Measurements from ENCODE around the gene SPATA3.
"Not testable (repeated sequence)": the region's sequence is repeated elsewhere in the genome, so short reads cannot be mapped to it uniquely, and the experiment has no call there.

SPATA3 gene

DNA sequence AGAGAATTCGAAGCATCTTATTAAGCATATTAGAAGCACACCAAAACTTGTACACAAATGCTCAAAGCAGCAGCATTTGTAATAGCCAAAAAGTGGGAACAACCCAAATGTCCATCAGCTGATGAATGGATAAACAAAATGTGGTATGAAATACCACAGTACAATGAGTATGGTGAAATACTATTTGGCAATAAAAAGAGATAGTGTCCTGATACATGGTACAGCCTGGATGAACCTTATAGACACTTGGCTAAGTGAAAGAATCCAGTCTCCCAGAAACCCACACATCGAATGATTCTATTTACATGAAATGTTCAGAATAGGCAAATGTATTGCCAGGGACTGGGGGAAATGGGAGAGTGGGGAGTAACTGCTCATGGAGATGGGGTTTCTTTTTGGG, 3.0 kb downstream of the SPATA3 start:
- DNase-seq (ENCODE audit: low spot score): no peak

- no peak for DNase-seq (ENCODE audit: low spot score)
These were observed 3.6 kb downstream of the SPATA3 start for GRCh38 chr2:230999477-230999876.

DNA sequence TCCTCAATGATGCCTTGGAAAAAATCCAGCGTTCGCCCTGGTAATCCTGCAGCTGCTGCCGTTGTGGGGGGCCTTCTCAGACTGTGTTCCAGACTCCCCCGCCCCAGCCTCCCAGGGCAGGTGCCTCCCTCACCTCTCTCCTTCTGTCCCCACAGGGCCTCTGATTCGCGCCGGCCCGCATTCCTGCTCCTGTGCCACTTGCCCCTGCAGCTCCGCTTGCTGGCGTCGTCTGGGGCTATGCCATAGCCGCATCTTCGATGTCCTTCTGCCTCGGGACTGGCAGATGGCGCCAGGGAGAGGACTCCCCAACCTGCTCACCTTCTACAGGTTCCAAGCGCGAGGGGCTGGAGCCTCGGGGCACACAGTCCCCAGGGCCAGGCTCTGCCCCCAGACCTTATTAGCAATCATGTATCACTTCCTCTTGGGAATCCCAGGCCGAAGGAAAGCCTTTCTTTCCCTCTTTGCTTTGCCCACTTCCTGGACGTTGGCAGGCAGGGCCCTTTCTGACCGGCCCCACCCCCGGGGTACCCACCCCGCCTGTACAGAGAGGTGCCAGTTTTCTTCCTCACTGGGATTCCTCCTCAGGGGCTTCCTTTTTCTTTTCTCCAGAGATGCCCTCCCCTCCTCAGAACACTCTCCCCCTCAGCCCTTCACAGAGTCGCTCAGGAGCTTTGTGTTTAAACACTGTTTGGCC, 4.4 kb downstream of the SPATA3 start:
- no peak for DNase-seq (ENCODE audit: low spot score)

DNA sequence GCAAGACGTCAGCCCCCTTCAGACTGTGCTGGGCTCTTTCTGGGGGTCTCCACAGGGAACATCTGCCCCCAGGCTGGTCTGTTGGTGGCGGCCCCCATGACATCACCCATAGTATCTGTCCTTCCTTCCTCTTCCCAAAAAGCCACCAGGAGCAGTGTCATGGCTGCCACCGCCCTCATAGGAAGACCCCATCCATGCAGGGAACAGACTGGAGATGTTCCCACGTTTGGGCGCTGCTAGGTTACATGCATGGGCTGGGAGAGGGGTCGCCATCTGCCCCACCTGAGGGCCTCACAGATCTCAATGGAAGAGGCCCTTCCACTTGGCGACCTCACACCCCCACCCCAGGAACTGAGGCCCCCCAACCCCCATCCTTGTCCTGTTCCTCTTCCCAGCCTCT, 5.1 kb downstream of the SPATA3 start:
- no peak for DNase-seq (ENCODE audit: low spot score)

- DNase-seq (ENCODE audit: low spot score): no peak
These were observed 6.0 kb downstream of the SPATA3 start for GRCh38 chr2:231001921-231002320.

GRCh38 chr2:231002641-231003040, 6.7 kb downstream of the SPATA3 start:
- no peak for DNase-seq (ENCODE audit: low spot score)

DNA sequence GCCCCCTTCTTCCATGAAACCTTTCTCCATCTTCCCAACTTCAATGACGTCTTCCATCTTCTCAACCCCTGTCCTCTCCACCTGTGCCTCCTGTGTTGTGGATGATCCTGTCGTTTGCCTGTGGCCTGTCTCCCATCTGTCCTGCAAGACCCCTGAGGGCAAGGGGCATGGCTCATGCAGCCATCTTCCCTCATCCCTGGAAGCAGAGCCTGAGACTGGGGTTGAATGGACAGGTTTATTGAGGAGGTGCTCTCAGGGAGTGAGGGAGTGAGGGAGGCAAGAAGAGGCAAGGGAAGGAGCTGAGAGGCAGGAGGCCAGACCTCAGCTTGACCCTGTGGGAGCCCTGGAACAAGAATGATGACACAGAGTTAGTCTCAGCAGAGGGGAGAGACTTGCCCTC, 7.3 kb downstream of the SPATA3 start:
- DNase-seq (ENCODE audit: low spot score): no peak

DNA sequence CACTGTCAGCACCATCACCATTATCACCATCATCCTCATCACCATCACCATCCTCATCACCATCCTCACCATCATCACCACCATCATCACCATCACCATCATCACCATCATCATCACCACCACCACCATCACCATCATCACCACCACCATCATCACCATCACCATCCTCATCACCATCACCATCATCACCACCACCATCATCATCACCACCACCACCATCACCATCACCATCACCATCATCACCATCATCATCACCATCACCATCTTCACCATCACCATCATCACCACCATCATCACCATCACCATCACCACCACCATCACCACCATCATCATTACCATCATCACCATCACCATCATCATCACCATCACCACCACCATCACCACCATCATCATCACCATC, 9.0 kb downstream of the SPATA3 start:
- DNase-seq (ENCODE audit: low spot score): not testable (repeated sequence)

- no peak for DNase-seq (ENCODE audit: low spot score)
These were observed 11.6 kb downstream of the SPATA3 start for GRCh38 chr2:231007286-231008098.

GRCh38 chr2:231008131-231008530, 12.2 kb downstream of the SPATA3 start:
- no peak for DNase-seq (ENCODE audit: low spot score)

DNA sequence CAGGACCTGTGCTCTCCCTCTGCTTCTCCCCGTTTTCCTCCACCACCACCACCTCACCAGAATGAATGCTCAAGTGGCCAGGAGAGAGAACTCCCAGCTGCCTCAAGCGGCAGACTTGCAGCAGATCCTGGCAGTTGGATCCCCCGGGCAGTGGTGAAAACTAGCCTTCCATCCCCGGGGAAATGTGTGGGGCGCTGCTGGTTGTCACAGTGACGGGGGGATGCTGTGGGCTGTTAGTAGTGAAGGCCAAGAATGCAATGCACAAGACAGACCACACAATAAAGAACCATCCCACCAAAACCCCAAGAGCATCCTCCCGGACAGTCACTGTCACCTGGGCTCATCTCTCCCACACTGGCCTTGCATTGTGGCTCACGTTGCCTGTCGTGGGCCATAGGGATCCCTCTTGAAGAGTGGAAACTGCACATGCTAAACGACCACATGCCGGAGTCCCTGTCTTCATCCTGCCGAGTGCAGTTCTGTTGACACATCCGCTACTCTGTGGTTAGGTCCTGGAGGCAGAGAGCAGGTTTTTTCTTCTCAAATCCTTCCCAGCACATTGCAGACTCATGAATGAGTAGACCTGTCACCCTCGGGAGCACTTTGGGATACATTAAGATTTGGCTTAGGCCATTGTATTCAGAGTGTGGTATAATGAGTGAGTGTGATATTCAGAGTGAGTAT, 13.5 kb downstream of the SPATA3 start:
- no peak for DNase-seq (ENCODE audit: low spot score)

DNA sequence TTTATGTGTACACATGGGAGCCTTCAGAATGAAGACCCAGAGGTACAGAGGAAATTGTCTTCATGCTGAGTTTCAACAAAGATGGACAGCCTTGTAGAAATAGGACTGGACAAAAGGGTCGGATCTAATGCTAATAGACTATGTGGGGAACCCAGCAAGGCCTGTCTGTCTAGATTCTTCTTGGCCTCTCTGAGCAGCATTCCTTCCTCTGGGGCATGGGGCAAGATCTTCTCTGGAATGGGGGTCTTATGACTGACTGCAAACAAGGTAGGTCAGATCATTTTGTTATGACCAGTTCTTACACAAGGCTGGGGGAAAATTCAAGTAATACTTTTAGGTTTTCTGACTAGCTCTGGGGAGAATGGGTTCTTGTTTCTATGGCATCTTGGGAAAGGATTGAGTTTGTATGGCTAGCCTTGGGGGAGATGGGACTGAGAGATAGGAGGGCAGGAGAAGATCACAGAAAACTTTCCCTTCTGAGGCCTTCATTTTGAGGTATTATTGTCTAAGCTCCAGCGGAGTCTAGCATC, 14.3 kb downstream of the SPATA3 start:
- no peak for DNase-seq (ENCODE audit: low spot score)

GRCh38 chr2:231011526-231011925, 15.6 kb downstream of the SPATA3 start:
- DNase-seq (ENCODE audit: low spot score): no peak

GRCh38 chr2:231012463-231012862, 16.5 kb downstream of the SPATA3 start:
- DNase-seq (ENCODE audit: low spot score): no peak

DNA sequence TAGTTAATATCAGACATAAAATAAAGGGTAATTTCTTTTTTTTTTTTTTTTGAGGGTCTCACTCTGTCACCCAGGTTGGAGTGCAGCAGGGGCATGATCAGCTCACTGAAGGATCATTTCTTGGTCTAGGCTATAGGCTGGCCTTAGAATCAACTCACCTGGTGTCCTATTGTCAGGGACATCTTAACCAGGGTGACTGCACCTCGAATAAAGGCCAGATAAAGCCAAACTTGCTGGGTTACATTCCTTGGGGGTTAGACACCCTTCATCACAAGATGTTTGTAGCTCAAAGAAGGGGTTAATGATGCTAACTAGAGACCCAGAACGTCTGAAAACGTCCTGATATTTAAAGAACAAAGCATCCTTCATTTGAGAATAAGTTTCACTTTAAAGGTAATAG, 17.9 kb downstream of the SPATA3 start:
- no peak for DNase-seq (ENCODE audit: low spot score)

DNA sequence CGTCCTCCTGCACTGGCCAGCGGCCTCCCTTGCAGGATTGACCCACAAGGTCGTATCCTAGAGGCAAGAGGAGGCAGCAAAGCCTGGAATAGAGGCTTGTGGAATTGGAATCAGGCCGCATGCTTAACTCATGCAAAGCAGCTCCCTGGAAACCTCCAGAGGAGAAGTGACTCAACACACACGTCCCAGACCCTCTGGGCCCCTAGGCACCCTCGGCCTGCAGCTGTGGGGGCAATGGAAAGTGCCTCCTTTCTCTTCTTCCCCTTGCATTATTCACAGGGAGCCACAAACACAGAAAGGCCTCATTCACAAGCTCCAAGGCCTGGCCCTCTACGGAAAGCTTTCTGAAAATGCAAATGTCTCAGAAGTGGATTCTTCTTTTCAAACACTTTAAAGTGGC, 19.6 kb downstream of the SPATA3 start:
- no peak for DNase-seq (ENCODE audit: low spot score)

DNA sequence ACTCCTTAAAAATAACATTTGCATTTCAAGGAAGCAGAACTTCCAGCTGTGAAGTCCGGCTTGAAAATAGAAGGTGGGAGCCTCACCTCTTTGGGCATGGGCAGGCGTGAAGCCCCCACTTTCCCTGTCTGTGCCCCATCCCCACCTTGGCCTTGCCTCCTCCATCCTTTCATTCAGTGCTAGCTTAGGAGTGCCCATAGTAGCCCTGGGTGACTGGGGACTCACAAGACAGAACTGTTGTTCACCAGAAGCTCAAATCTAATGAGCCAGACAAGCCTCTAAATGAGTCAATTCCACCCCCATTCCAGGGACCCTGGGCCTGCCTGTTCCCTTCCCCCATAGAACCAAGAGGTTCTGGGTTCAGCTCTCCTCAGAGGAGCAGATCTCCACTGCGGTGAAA, 20.0 kb downstream of the SPATA3 start:
- no peak for DNase-seq (ENCODE audit: low spot score)

- DNase-seq (ENCODE audit: low spot score): no peak
These were observed 20.8 kb downstream of the SPATA3 start for GRCh38 chr2:231016566-231017230.

GRCh38 chr2:231017231-231017598, 21.3 kb downstream of the SPATA3 start:
- DNase-seq (ENCODE audit: low spot score): no peak

DNA sequence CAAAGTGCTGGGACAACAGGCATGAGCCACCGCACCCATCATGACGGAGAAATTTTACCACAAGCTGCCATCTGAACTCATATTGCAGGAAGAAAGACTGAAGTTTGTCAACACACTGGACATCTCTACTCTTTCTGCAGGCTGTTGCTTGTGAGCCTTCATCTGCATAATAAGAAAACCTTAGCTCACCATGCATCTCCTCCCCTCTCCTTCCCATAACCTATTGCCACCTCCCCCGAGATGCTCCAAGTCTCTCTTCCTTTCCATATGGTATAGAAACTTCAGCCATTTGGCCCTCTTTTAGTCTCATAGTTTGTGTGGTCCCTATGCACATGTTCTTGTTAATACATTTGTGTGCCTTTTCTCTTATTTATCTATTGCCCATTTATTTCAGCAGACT, 22.3 kb downstream of the SPATA3 start:
- no peak for DNase-seq (ENCODE audit: low spot score)

- DNase-seq (ENCODE audit: low spot score): not testable (repeated sequence)
These were observed 29.1 kb downstream of the SPATA3 start for GRCh38 chr2:231025059-231025458.

GRCh38 chr2:231028889-231029288, 33.0 kb downstream of the SPATA3 start:
- DNase-seq (ENCODE audit: low spot score): no peak
